ENCODE results near the gene CTAG2.
"Not testable (repeated sequence)": the region's sequence is repeated elsewhere in the genome, so short reads cannot be mapped to it uniquely, and the experiment has no call there.

Gene CTAG2

GRCh38 chrX:154648931-154649330, 4.4 kb downstream of the CTAG2 start:
- H3K36me3 ChIP-seq (ENCODE audit: insufficient read depth, insufficient read length, low read length), result no peaks in the 10 kb centered on the region
- DNase-seq (ENCODE audit: low read depth, low spot score), result no peak
- no peak for TF ChIP-seq ZNF274 (IDR thresholded peaks at IDR 0.05; ENCODE audit: low read depth, low read length)
- TF ChIP-seq YY1 (IDR thresholded peaks at IDR 0.05; ENCODE audit: insufficient read depth, insufficient read length), result no peak
- no peak for TF ChIP-seq SUZ12 (IDR thresholded peaks at IDR 0.05; ENCODE audit: extremely low read depth, insufficient read depth, insufficient read length)
- H3K27me3 ChIP-seq (ENCODE audit: insufficient read depth, insufficient read length), result no peaks in the 10 kb centered on the region
- no peak overlapping the region for H3K9ac ChIP-seq (ENCODE audit: insufficient read length, low read depth)
- H3K4me3 ChIP-seq (ENCODE audit: insufficient read length, low read depth), result no peak overlapping the region
- H3K4me1 ChIP-seq (ENCODE audit: insufficient read depth, insufficient read length), result no peaks in the 10 kb centered on the region
- H3K9me3 ChIP-seq (ENCODE audit: insufficient read depth, low read length), result no peaks in the 10 kb centered on the region

- not testable (repeated sequence) for H3K36me3 ChIP-seq (ENCODE audit: insufficient read depth, insufficient read length, low read length); H3K9ac ChIP-seq (ENCODE audit: insufficient read length, low read depth); H3K27me3 ChIP-seq (ENCODE audit: insufficient read depth, insufficient read length); H3K9me3 ChIP-seq (ENCODE audit: insufficient read depth, low read length); H3K4me1 ChIP-seq (ENCODE audit: insufficient read depth, insufficient read length); H3K4me3 ChIP-seq (ENCODE audit: insufficient read length, low read depth); DNase-seq (ENCODE audit: low read depth, low spot score)
These were observed 7.5 kb downstream of the CTAG2 start for GRCh38 chrX:154645745-154646378.

GRCh38 chrX:154643708-154644107, 9.7 kb downstream of the CTAG2 start:
- not testable (repeated sequence) for H3K27me3 ChIP-seq (ENCODE audit: insufficient read depth, insufficient read length); H3K4me3 ChIP-seq (ENCODE audit: insufficient read length, low read depth); H3K9ac ChIP-seq (ENCODE audit: insufficient read length, low read depth); H3K36me3 ChIP-seq (ENCODE audit: insufficient read depth, insufficient read length, low read length); DNase-seq (ENCODE audit: low read depth, low spot score); H3K4me1 ChIP-seq (ENCODE audit: insufficient read depth, insufficient read length); H3K9me3 ChIP-seq (ENCODE audit: insufficient read depth, low read length)

- not testable (repeated sequence) for DNase-seq (ENCODE audit: low read depth, low spot score); H3K27me3 ChIP-seq (ENCODE audit: insufficient read depth, insufficient read length); H3K9me3 ChIP-seq (ENCODE audit: insufficient read depth, low read length)
These were observed 11.6 kb downstream of the CTAG2 start for GRCh38 chrX:154641740-154642139.

GRCh38 chrX:154633661-154634060, 19.7 kb downstream of the CTAG2 start:
- not testable (repeated sequence) for H3K27me3 ChIP-seq (ENCODE audit: insufficient read depth, insufficient read length); H3K9me3 ChIP-seq (ENCODE audit: insufficient read depth, low read length); H3K4me3 ChIP-seq (ENCODE audit: insufficient read length, low read depth); DNase-seq (ENCODE audit: low read depth, low spot score); H3K9ac ChIP-seq (ENCODE audit: insufficient read length, low read depth); H3K36me3 ChIP-seq (ENCODE audit: insufficient read depth, insufficient read length, low read length); H3K4me1 ChIP-seq (ENCODE audit: insufficient read depth, insufficient read length)

More at GRCh38 chrX:154641740-154642139, 11.6 kb downstream of the CTAG2 start:
- H3K4me3 ChIP-seq (ENCODE audit: insufficient read length, low read depth); H3K36me3 ChIP-seq (ENCODE audit: insufficient read depth, insufficient read length, low read length); H3K9ac ChIP-seq (ENCODE audit: insufficient read length, low read depth); H3K4me1 ChIP-seq (ENCODE audit: insufficient read depth, insufficient read length): not testable (repeated sequence)

GRCh38 chrX:154630949-154631348, 22.4 kb downstream of the CTAG2 start:
- H3K9ac ChIP-seq (ENCODE audit: insufficient read length, low read depth); DNase-seq (ENCODE audit: low read depth, low spot score); H3K9me3 ChIP-seq (ENCODE audit: insufficient read depth, low read length); H3K4me1 ChIP-seq (ENCODE audit: insufficient read depth, insufficient read length); H3K4me3 ChIP-seq (ENCODE audit: insufficient read length, low read depth); H3K27me3 ChIP-seq (ENCODE audit: insufficient read depth, insufficient read length); H3K36me3 ChIP-seq (ENCODE audit: insufficient read depth, insufficient read length, low read length): not testable (repeated sequence)

- DNase-seq (ENCODE audit: low read depth, low spot score); H3K27me3 ChIP-seq (ENCODE audit: insufficient read depth, insufficient read length); H3K36me3 ChIP-seq (ENCODE audit: insufficient read depth, insufficient read length, low read length); H3K9me3 ChIP-seq (ENCODE audit: insufficient read depth, low read length); H3K4me3 ChIP-seq (ENCODE audit: insufficient read length, low read depth); H3K4me1 ChIP-seq (ENCODE audit: insufficient read depth, insufficient read length); H3K9ac ChIP-seq (ENCODE audit: insufficient read length, low read depth): not testable (repeated sequence)
These were observed 24.4 kb downstream of the CTAG2 start for GRCh38 chrX:154628960-154629359.

- H3K9ac ChIP-seq (ENCODE audit: insufficient read length, low read depth); H3K9me3 ChIP-seq (ENCODE audit: insufficient read depth, low read length); H3K27me3 ChIP-seq (ENCODE audit: insufficient read depth, insufficient read length); H3K4me3 ChIP-seq (ENCODE audit: insufficient read length, low read depth); H3K4me1 ChIP-seq (ENCODE audit: insufficient read depth, insufficient read length); DNase-seq (ENCODE audit: low read depth, low spot score); H3K36me3 ChIP-seq (ENCODE audit: insufficient read depth, insufficient read length, low read length): not testable (repeated sequence)
These were observed 32.5 kb downstream of the CTAG2 start for GRCh38 chrX:154620767-154621414.

GRCh38 chrX:154619182-154619581, 34.2 kb downstream of the CTAG2 start, which contains the start of gene CTAG1B:
Gene CTAG1B (minus strand): TSS chrX:154619282. CDS start chrX:154619218, 64 bp downstream.
- not testable (repeated sequence) for H3K4me3 ChIP-seq (ENCODE audit: insufficient read length, low read depth); H3K9me3 ChIP-seq (ENCODE audit: insufficient read depth, low read length); H3K27me3 ChIP-seq (ENCODE audit: insufficient read depth, insufficient read length); H3K9ac ChIP-seq (ENCODE audit: insufficient read length, low read depth); H3K4me1 ChIP-seq (ENCODE audit: insufficient read depth, insufficient read length); DNase-seq (ENCODE audit: low read depth, low spot score); H3K36me3 ChIP-seq (ENCODE audit: insufficient read depth, insufficient read length, low read length)

- H3K27me3 ChIP-seq (ENCODE audit: insufficient read depth, insufficient read length); H3K9me3 ChIP-seq (ENCODE audit: insufficient read depth, low read length); H3K4me1 ChIP-seq (ENCODE audit: insufficient read depth, insufficient read length); DNase-seq (ENCODE audit: low read depth, low spot score); H3K9ac ChIP-seq (ENCODE audit: insufficient read length, low read depth); H3K4me3 ChIP-seq (ENCODE audit: insufficient read length, low read depth); H3K36me3 ChIP-seq (ENCODE audit: insufficient read depth, insufficient read length, low read length): not testable (repeated sequence)
These were observed 39.8 kb downstream of the CTAG2 start for GRCh38 chrX:154613586-154613985.

GRCh38 chrX:154611146-154611545, 42.2 kb downstream of the CTAG2 start:
- not testable (repeated sequence) for H3K4me1 ChIP-seq (ENCODE audit: insufficient read depth, insufficient read length); H3K4me3 ChIP-seq (ENCODE audit: insufficient read length, low read depth); DNase-seq (ENCODE audit: low read depth, low spot score); H3K9me3 ChIP-seq (ENCODE audit: insufficient read depth, low read length); H3K36me3 ChIP-seq (ENCODE audit: insufficient read depth, insufficient read length, low read length); H3K27me3 ChIP-seq (ENCODE audit: insufficient read depth, insufficient read length); H3K9ac ChIP-seq (ENCODE audit: insufficient read length, low read depth)
